GM12878 (cell line): ENCODE measurements around the gene OPRL1.

ENCODE experiments used
- BCL11A ChIP-seq: IDR thresholded peaks from 2 replicates; pipeline ENCODE4 v1.6.1; 2011; ENCODE audit warnings: low read depth, low read length
- CREB1 ChIP-seq: IDR thresholded peaks from 2 replicates; pipeline ENCODE4 v1.6.1; 2012; ENCODE audit warnings: low read depth, mild to moderate bottlenecking, inconsistent platforms
- CTCF ChIP-seq, 3 experiments: IDR thresholded peaks in 2 of 3; conservative IDR thresholded peaks in 1 of 3; 2 replicates each; pipeline ENCODE4 v1.5.1; 2011; ENCODE audit warnings: low read depth in 3 of 3, low read length in 3 of 3, mild to moderate bottlenecking in 3 of 3, control low read depth in 2 of 3, moderate library complexity in 2 of 3, inconsistent platforms in 1 of 3, mixed read lengths in 1 of 3; ENCODE audit not compliant: control insufficient read depth in 2 of 3, insufficient read depth in 1 of 3; ENCODE audit errors: extremely low read depth in 1 of 3
- EP300 ChIP-seq, 2 experiments: fragments of 150-350 bp in 1 of 2; IDR thresholded peaks; 2 replicates each; pipeline ENCODE4 v1.6.1; 2011 to 2012; ENCODE audit warnings: low read depth in 2 of 2, low read length in 2 of 2, borderline replicate concordance in 1 of 2, improper control_type of control experiment in 1 of 2, inconsistent platforms in 1 of 2; ENCODE audit not compliant: control insufficient read depth in 1 of 2
- ZBED1 ChIP-seq: IDR thresholded peaks from 2 replicates; pipeline ENCODE4 v1.6.1; 2016; ENCODE audit warnings: borderline replicate concordance
- ZBTB33 ChIP-seq: fragments of 450-650 bp; IDR thresholded peaks from 2 replicates; pipeline ENCODE4 v1.6.1; 2017; ENCODE audit warnings: mild to moderate bottlenecking
- TF ChIP-seq, protein P1 (sequence below): IDR thresholded peaks from 2 replicates; pipeline ENCODE4 v1.6.1; 2012; ENCODE audit warnings: low read depth, low read length, improper control_type of control experiment

GRCh38 chr20:64030371-64031134 is 49.3 kb upstream of the OPRL1 start:
- no peak for TF ChIP-seq CTCF (IDR thresholded peaks at IDR 0.05 in 2 of 3, conservative IDR thresholded peaks at IDR 0.05 in 1 of 3; ENCODE audit: control insufficient read depth in 2 of 3, extremely low read depth in 1 of 3, insufficient read depth in 1 of 3, low read depth in 3 of 3, low read length in 3 of 3)
- no peak for TF ChIP-seq EP300 (IDR thresholded peaks at IDR 0.05; ENCODE audit: borderline replicate concordance in 1 of 2, control insufficient read depth in 1 of 2, low read depth in 2 of 2, low read length in 2 of 2)
- TF ChIP-seq ZBED1: no peak
- no peak for TF ChIP-seq BCL11A
- TF ChIP-seq, protein P1, sequence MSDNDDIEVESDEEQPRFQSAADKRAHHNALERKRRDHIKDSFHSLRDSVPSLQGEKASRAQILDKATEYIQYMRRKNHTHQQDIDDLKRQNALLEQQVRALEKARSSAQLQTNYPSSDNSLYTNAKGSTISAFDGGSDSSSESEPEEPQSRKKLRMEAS: no peak
- TF ChIP-seq CREB1: no peak
- no peak for TF ChIP-seq ZBTB33
